ENCODE results near the gene FERMT3.

Gene FERMT3

DNA sequence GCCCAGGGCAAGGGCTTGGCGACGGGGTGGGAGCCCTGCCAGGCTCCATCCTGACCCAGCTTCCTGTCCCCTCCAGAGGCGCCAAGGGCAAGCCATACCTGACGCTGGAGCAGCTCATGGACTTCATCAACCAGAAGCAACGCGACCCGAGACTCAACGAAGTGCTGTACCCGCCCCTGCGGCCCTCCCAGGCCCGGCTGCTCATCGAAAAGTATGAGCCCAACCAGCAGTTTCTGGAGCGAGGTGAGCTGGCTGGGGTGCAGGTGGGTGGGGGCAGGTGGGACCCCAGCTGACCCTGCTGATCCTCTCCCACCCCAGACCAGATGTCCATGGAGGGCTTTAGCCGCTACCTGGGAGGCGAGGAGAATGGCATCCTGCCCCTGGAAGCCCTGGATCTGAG, 49.8 kb downstream of the FERMT3 start:
- H3K27me3 ChIP-seq (replicated peaks; ENCODE audit: insufficient read depth, low read length): no peaks in the 10 kb centered on the region
- DNase-seq: no peak
- TF ChIP-seq EZH2phosphoT487 (IDR thresholded peaks at IDR 0.05; ENCODE audit: low read length): no peak
- TF ChIP-seq, protein P1, sequence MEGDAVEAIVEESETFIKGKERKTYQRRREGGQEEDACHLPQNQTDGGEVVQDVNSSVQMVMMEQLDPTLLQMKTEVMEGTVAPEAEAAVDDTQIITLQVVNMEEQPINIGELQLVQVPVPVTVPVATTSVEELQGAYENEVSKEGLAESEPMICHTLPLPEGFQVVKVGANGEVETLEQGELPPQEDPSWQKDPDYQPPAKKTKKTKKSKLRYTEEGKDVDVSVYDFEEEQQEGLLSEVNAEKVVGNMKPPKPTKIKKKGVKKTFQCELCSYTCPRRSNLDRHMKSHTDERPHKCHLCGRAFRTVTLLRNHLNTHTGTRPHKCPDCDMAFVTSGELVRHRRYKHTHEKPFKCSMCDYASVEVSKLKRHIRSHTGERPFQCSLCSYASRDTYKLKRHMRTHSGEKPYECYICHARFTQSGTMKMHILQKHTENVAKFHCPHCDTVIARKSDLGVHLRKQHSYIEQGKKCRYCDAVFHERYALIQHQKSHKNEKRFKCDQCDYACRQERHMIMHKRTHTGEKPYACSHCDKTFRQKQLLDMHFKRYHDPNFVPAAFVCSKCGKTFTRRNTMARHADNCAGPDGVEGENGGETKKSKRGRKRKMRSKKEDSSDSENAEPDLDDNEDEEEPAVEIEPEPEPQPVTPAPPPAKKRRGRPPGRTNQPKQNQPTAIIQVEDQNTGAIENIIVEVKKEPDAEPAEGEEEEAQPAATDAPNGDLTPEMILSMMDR (IDR thresholded peaks at IDR 0.05; ENCODE audit: low read length): no peak
- no peak for TF ChIP-seq EZH2 (optimal IDR thresholded peaks at IDR 0.05; ENCODE audit: low read depth, low read length)
- peaks cover 9% of the 10 kb centered on the region for H3K79me2 ChIP-seq (ENCODE audit: low read length)
- H3K9ac ChIP-seq (ENCODE audit: low read length): no peak overlapping the region
- no peak overlapping the region for H3K4me3 ChIP-seq (ENCODE audit: low read length)
- H3F3A ChIP-seq (ENCODE audit: insufficient read depth, low read length): no peaks in the 10 kb centered on the region
- H3K4me2 ChIP-seq (ENCODE audit: low read depth, low read length): no peak overlapping the region
- H4K20me1 ChIP-seq (ENCODE audit: insufficient read depth, low read length): no peaks in the 10 kb centered on the region
- no peaks in the 10 kb centered on the region for H3K36me3 ChIP-seq (replicated peaks; ENCODE audit: insufficient read depth, low read length)
- H3K4me1 ChIP-seq (ENCODE audit: low read length): no peaks in the 10 kb centered on the region
- no peaks in the 10 kb centered on the region for H3K9me3 ChIP-seq (replicated peaks; ENCODE audit: insufficient read depth, low read length)
- H3K9me2 ChIP-seq (replicated peaks; ENCODE audit: insufficient read depth, low read length): no peaks in the 10 kb centered on the region
- no peak overlapping the region for H2AFZ ChIP-seq (ENCODE audit: low read length)
- H3K27ac ChIP-seq (ENCODE audit: low read length): no peak overlapping the region

DNA sequence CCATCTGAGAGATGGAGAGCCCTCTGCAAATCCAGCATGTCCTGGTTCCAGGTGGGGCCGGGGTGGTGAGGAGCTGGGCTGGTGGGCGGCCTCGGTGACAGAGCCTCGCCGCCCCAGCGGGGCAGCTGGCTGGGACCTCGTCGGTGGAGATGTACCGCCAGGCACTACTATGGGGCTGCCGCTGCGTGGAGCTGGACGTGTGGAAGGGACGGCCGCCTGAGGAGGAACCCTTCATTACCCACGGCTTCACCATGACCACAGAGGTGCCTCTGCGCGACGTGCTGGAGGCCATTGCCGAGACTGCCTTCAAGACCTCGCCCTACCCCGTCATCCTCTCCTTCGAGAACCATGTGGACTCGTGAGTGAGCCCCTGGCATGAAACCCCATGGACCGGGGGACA, 51.8 kb downstream of the FERMT3 start:
- Histone ChIP-seq H4K20me1 (ENCODE audit: insufficient read depth, low read length) (no peaks in the 10 kb centered on the region), H3K4me3 (ENCODE audit: low read length) (no peak overlapping the region), H3K9me3 (replicated peaks; ENCODE audit: insufficient read depth, low read length) (no peaks in the 10 kb centered on the region), H3K27me3 (replicated peaks; ENCODE audit: insufficient read depth, low read length) (no peaks in the 10 kb centered on the region), H3K27ac (ENCODE audit: low read length) (no peak overlapping the region), H3K79me2 (ENCODE audit: low read length) (no peaks in the 10 kb centered on the region), H3K4me1 (ENCODE audit: low read length) (no peaks in the 10 kb centered on the region), H3K36me3 (replicated peaks; ENCODE audit: insufficient read depth, low read length) (no peaks in the 10 kb centered on the region), H3K9ac (ENCODE audit: low read length) (no peak overlapping the region), H2AFZ (ENCODE audit: low read length) (no peak overlapping the region), H3K4me2 (ENCODE audit: low read depth, low read length) (no peak overlapping the region), H3F3A (ENCODE audit: insufficient read depth, low read length) (no peaks in the 10 kb centered on the region), H3K9me2 (replicated peaks; ENCODE audit: insufficient read depth, low read length) (no peaks in the 10 kb centered on the region)
- TF ChIP-seq EZH2phosphoT487 (IDR thresholded peaks at IDR 0.05; ENCODE audit: low read length) (no peak), EZH2 (optimal IDR thresholded peaks at IDR 0.05; ENCODE audit: low read depth, low read length) (no peak)
- TF ChIP-seq, protein P1 (IDR thresholded peaks at IDR 0.05; ENCODE audit: low read length): no peak
- no peak for DNase-seq

DNA sequence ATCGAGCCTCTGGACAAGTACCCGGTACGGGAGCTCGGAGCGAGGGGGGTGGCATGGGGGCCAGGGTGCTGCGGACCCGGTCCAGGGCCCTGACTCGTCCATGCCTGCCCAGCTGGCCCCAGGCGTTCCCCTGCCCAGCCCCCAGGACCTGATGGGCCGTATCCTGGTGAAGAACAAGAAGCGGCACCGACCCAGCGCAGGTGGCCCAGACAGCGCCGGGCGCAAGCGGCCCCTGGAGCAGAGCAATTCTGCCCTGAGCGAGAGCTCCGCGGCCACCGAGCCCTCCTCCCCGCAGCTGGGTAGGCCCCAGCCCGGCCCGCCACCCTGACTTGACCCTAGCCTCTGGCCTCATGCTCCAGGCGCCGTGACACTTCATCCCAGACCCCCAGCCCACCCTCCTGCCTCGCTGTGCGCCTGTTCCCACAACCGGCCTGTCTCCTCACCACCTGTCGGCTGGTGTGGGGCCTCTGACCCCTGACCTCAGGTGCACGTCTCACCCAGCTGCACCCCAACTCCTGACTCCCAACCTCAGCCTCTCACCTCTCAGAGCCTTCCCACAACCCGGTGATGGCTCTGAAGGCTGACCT, 52.5 kb downstream of the FERMT3 start:
- Histone ChIP-seq H3K4me1 (ENCODE audit: low read length) (no peaks in the 10 kb centered on the region), H3K4me2 (ENCODE audit: low read depth, low read length) (no peak overlapping the region), H4K20me1 (ENCODE audit: insufficient read depth, low read length) (no peaks in the 10 kb centered on the region), H3F3A (ENCODE audit: insufficient read depth, low read length) (no peaks in the 10 kb centered on the region), H3K27ac (ENCODE audit: low read length) (no peak overlapping the region), H3K36me3 (replicated peaks; ENCODE audit: insufficient read depth, low read length) (no peaks in the 10 kb centered on the region), H3K9ac (ENCODE audit: low read length) (no peak overlapping the region), H3K79me2 (ENCODE audit: low read length) (no peaks in the 10 kb centered on the region), H2AFZ (ENCODE audit: low read length) (no peak overlapping the region), H3K9me2 (replicated peaks; ENCODE audit: insufficient read depth, low read length) (no peaks in the 10 kb centered on the region), H3K27me3 (replicated peaks; ENCODE audit: insufficient read depth, low read length) (no peaks in the 10 kb centered on the region), H3K4me3 (ENCODE audit: low read length) (no peak overlapping the region), H3K9me3 (replicated peaks; ENCODE audit: insufficient read depth, low read length) (no peaks in the 10 kb centered on the region)
- TF ChIP-seq, protein P1 (IDR thresholded peaks at IDR 0.05; ENCODE audit: low read length): no peak
- TF ChIP-seq EZH2 (optimal IDR thresholded peaks at IDR 0.05; ENCODE audit: low read depth, low read length) (no peak), EZH2phosphoT487 (IDR thresholded peaks at IDR 0.05; ENCODE audit: low read length) (no peak)
- DNase-seq: no peak

All from MM.1S (cell line).